GM21576 (cell line): ENCODE measurements around the gene KATNAL2.
"Not testable (repeated sequence)": the region's sequence is repeated elsewhere in the genome, so short reads cannot be mapped to it uniquely, and the experiment has no call there.

Experiments used
- ATAC-seq: cut with Tn5 transposase; IDR thresholded peaks from one replicate; pipeline ENCODE4 v1.9.1; 2021; ENCODE audit warnings: mild to moderate bottlenecking, moderate library complexity; ENCODE audit not compliant: unreplicated experiment

Gene KATNAL2

DNA sequence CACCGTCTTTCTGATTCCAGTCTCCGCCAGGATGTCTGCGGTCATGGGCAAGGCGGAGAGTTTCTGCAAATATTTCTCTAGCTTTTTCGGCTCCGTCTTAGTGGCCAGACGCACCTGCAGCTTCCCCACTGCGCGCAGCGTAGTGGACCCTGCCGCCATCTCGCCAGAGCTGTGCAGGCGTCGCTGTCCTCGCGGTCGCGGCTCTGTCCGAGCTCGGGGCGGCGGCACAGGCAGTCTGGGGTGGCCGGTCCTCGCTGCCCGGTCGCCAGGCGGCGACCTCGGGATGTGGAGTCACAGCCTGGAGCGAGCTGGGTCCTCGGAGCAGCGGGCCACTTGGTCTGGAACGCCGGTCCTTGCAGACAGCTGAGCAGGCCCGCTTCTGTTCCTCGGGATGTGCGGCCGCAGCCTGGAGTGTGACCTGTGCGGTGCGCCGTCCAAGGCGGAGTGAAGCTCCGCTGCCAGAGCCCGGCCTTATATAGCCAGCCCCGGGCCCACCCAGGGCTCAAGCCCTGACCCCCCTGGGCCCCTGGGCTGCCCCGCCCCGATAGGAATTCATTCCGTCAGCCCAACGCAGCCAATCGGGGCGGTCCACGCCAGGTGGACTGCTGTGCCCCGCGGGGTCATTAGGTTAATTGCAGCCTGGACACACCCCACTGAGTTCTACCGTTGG is 112.4 kb downstream of the KATNAL2 start:
- not testable (repeated sequence) for ATAC-seq

DNA sequence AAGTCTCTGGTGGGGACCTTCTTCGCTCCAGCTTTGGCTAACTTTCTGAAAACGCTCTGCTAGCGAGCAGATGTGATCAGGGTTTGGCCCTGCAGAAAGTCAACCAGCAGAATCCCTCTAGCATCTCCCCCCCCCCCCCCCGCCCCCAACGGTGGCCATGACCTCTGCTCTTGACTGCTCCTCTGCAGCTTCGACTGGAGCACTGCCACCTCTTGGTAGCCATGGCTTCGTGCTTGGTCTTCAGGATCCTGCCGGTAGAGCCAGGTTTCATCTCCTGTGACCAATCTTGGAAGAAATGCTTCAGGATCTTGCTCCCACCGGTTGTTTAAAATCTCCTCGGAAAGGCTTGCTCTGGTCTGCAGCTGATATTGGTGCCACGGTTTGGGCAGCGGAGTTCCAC is 113.5 kb downstream of the KATNAL2 start:
- ATAC-seq: not testable (repeated sequence)

DNA sequence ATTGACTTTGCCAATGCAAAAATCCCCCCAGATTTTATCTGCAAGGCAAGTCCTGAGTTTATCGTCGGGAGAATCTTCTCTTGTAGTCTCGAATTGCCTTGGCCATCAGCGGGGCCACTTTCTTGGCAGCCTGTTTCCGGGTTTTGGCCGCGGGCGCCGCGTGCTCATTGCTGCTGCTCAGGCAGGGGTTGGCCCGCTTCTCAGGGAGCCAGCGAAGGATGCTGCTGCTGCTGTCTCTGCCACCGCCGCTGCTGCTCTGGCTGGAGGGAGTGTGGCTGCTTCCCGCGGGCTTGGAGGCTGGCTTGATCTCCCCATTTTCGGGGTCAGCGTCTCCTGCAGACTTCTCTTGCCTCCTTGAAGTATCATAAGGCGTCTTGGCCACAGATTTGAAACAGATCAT is 115.5 kb downstream of the KATNAL2 start:
- no peak for ATAC-seq

DNA sequence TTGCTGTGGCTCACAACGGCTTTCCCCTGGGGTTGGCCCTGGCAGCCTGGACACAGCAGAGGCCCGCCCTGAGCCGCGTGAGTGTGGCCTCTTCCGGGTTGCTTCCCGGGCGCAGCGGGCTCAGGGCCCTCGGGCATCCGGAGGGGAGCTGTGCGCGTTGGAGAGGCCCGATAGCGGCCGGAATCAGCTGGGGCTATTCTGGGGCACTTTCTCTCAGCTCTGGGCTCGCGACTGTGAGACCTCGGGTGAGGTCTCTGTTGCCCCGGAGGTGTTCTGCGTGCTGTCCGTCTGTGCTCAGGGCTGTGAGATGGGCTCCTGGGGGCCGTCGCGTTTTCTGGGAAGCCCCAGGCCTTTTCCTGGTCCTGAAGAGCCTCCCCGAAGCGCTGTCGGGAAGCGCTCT is 117.2 kb downstream of the KATNAL2 start:
- ATAC-seq: not testable (repeated sequence)

DNA sequence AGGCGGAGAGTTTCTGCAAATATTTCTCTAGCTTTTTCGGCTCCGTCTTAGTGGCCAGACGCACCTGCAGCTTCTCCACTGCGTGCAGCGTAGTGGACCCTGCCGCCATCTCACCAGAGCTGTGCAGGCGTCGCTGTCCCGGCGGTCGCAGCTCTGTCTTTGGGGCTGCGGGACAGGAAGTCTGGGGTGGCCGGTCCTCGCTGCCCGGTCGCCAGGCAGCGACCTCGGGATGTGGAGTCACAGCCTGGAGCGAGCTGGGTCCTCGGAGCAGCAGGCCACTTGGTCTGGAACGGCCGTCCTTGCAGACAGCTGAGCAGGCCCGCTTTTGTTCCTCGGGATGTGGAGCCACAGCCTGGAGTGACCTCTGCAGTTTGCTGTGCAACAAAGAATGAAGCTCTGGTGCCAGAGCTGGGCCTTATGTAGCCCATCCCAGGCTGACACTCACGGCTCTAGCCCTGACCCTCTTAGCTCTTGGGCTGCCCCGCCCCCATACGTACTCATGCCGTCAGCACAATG is 117.8 kb downstream of the KATNAL2 start, which contains the start of gene ELOA2:
Gene ELOA2, minus strand, starts transcription at position 466 of the 516 bp plus-strand sequence. Its CDS starts 357 bp downstream, at position 109.
- no peak for ATAC-seq

DNA sequence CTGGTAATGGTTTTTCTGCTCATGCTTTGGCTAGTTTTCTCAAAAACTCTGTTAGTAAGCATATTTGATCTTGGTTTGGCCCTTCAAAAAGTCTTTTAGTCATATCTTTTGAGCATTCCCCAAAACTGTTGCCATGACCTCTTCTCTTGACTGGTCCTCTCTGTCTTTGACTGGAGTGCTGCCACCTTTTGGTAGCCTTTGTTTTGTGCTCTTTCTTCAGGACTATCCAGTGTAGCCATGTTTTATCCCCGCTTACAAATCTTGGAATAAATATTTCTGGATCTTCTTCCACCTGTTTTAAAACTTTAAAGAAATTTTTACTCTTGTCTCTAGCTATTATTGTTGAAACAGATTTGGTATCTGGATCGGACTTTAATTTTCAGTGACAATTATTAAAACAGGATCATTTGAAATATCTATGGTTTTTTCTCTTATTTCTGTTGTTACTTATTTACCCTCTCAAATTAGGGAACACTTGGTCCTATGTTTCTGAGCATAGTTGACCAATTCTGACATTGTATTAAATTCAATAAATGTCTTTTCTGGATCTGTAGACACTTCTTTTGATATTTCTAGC is 119.0 kb downstream of the KATNAL2 start:
- no peak for ATAC-seq

DNA sequence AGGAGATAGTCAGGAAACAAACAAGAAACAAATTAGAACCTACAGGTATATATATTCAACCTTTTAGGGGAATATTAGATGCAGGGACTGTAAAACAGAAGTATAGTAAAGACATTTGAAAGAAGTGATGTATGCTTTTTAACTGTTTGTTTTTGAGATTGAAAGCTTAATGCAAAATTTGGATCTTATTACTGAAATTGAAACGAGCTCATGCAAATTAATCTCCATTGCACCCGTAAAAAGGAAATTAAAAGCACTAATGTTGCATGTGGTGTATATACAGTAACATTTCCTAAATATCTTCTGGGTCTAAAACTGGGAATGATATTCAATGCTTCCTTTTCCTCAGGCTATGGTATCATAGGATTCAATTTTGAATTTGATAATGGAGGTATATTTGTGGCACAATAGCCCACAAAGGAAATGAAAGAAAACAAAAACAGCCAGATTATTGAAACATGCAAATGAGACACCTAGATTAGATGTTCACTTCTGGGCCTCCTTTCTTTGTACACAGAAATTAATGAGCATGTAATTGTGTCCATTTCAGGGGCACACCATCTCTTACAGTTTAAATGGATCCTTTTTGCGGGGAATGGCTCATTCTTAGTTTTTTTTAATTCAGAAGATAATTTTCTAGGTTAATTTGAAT is 119.7 kb downstream of the KATNAL2 start:
- ATAC-seq: no peak

DNA sequence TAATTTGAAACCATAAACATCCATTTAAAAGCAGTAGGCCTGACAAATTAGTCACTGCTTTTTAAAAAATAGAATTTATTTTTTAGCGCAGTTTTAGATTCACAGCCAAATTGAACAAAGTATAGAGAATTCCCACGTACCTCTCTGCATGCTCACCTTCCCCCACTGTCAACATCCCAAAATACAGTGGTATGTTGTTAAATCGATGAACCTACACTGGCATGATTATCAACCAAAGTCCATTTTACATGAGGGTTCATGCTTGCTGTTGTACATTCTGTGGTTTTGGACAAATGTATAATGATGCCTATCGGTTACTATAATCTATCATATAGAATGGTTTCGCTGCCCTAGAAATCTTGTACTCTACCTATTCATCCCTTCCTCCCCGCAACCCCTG is 123.6 kb downstream of the KATNAL2 start:
- no peak for ATAC-seq

DNA sequence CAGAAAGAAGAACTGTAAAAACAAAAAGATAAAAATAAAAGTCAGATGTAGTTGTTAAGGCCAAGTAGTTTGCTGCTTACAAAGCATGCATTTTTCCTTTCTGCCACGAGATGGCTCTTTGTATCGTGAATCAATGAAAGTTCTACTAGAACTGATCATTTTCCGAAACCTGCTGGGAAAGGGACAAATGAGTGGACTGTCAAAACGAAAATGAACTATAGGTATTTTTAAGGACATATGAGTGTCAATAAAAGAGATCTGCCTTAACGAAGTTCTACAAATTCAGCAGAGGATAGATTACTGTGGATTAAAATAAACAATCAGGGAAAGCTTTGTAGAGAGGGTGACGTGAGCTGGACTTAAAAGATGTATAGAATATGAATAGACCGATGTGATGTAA is 133.1 kb downstream of the KATNAL2 start:
- no peak for ATAC-seq

DNA sequence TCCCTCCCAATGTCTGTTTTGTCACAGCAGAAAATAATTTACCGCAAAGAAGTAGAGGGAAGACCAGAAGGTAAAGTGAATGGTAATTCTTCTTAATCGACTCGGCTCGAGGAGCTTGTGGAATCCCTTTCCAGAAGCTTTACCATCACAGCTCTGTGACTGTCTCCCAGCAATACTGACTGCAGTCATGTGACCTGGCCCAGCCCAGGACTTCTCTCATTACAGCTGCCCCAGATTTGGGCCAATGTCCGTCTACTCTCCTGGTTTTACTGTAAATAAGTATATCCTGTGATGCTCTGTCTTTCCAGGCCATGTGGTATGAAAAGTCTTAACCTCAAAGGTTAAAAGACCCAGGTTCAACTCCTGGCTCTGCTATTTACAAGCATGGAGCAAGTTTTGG is 137.0 kb downstream of the KATNAL2 start:
- no peak for ATAC-seq

DNA sequence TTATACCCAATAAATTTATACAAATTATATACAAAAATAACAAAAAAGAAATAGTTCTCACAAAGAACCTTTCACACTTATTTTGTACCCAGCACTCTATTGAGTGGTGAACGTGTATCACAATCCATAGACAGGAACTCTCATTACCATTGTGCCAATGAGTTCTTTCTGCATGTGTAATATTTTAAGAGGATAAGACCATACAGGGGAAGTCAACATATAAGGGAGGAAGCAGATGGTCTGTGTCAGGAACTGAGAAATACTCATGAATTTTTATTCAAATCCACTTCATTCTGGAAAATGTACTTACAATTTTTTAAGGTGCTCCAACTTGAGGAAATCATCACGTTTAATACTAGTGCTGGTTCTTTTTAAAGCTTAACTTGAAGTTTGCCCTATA is 145.1 kb downstream of the KATNAL2 start:
- no peak for ATAC-seq

DNA sequence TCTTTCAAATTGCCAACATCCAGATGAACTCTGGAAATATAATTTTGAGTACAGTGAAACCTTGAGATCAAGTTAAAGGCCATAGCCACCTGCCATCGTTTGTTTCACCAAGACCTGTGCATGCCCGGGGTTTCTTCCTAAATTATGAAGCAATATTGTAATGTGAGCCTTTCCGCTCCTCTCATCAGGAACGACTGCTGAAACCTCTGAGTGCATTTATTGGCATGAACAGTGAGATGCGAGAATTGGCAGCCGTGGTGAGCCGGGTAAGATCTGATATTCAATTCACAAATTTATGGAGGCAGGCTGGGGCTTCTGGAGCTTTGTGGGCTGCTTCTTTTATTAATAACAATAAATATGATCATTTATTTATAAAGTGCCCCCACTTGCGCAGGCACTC is 145.7 kb downstream of the KATNAL2 start:
- ATAC-seq: no peak

DNA sequence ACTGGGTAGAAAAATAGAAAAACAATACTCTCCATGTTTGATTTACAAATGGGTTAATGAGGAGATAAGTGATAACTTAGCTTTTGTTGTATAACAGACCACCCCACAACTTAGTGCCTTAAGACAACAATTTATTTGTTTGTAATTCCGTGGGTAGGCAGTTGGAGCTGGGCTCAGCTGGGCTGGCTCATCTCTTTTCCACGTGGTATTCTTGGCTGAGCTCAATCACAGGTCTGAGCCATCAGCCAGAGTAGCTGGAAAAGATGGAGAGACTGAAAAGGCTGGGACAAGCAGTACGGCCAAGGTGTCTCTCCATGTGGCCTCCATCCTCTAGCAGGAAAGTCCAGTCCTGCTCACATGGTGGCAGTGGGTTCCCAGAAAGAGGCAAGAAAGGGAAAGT is 150.2 kb downstream of the KATNAL2 start:
- no peak for ATAC-seq

DNA sequence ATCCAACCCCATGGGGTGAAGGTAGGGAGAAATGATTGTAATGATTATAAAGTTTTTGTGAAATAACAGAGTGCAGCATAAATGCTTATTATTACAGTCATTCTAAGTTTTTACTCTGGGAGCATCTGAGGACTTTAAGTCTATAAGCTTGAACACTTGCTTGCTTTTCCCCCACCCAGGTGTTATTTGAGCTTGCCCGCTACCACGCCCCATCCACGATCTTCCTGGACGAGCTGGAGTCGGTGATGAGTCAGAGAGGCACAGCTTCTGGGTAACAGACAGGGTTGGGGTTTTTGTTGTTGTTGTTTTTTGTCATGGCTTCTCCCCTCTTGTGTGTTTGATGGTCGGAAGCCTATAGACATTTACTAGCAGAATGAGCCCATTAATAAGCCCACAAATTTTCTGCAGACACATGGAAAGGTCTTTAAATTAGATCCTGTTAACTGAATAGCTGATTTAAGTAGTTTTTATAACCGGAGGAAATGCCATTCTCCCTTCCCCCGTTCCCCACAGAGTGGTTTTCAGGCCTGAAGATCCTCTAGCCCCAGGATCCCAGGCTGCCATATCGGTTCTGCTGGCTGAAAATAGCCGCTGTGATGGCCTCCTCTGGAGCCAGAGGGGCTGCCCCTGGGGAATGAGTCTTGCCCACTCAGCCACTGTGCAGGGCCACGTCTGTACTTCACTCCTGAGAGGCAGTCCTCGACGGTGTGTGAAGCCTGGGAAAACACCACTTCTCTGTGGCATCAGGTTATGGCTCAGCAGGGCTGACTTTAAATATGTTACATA is 157.9 kb downstream of the KATNAL2 start:
- ATAC-seq: no peak

DNA sequence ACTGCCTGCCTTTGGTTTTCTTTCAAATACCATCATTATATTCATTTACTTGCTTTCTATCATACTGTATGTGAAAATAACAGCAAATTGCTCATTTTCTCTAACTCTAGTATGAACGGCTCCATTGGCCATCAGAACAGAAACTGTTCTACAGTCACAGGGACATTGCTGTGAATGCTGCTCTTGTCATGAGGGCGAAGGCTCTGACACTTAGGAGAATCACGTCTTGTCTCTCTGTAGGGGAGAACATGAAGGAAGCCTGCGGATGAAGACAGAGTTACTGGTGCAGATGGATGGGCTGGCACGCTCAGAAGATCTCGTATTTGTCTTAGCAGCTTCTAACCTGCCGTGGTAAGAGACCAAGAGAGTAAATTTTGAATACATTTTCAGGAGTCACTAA is 159.7 kb downstream of the KATNAL2 start:
- no peak for ATAC-seq

DNA sequence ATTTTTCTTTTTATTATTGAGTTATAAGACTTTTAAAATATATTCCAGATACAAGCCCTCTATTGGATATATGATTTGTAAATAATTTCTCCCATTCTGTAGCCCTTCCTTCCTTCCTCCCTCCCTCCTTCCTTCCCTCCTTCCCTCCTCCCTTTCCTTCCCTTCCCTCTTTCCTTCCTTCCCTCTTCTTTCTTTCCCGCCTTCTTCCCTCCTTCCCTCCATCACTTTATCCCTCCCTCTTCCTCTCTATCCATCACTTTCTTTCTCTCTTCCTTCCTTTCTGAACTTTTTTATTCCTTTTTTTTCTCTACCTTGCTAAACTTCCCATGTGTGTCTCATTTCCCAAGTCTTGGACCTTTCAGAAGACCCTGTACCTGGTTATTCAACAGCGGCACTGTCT is 163.5 kb downstream of the KATNAL2 start:
- ATAC-seq: no peak

DNA sequence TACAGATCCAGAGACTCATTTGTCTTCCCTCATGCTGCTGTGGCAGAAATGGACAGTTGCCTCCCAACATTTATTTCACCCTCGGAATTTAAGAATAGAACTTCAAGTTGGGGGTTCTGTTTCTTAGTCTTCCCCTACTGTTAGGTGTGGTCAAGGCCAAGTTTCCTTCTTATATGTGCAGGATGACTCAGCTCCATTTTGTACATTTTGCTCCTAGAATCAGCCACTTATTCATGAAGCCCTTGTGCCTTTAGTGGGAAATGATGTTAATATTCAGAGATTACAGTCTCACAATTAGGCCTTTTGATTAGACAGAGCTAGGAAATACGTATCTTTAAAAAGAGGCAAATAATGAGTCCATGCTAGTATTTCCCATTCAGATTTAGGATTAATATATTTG is 164.2 kb downstream of the KATNAL2 start:
- ATAC-seq: no peak

DNA sequence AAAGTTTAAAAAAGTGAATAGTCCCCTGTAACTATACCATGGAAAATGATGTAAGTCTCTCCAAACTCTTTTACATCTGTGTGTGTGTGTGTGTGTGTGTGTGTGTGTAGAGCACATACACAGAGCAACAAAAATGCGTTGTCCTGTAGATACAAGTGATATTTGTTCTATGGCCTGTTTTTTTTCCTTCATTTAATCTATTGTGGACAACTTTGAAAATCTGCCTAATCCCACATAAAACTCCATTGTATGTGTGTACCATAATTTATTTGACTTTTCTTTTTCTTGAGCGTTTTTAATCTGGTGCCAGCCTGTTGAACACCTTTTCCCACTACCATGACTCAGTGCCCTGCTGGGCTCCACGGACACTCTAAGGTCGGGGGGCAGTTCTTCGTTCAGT is 170.3 kb downstream of the KATNAL2 start:
- no peak for ATAC-seq

DNA sequence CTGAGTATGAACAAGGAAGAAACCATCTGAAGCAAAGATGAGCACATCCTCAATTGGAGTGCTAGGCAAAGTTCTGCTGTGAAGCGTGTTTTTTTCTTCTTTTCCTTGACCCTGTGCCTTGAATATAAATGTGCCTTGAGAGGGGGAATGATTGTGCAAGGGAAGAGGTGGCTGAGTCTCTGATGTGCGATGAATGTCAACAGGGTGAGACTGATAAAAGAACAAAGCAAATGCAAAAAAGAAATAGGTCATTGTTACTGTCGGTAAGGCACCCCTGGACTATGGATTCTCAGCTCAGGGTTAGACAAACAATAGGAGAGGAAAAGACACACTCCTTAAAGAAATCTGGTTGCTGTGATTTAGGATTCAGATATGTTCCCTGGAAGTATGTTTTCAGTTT is 178.4 kb downstream of the KATNAL2 start:
- ATAC-seq: no peak

DNA sequence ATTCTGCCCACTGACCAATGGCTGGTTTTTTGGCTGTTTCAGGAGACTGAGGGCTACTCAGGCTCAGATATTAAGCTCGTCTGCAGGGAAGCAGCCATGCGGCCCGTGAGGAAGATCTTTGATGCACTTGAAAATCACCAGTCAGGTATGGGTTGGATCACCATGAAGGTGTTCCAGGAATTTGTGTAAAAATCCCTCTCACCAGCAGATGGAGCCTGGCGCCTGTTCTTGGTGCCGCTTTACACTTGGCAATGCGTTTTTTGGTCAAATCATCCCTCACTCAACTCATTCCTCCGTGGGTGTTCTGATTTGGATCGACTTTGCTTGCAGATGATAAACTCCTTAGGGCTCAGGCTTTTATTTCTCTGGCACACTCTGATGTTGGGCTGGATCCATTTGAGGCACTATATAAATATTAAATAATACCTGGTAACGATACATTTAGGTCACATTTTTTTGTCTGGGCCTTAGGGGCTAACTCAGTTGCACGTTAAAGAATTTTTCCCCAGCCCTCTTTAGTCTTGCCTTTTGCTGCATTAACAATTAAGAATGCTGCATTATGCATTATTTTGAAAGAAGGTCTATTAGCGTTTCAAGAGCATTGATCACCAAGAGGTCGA is 182.9 kb downstream of the KATNAL2 start:
- no peak for ATAC-seq

DNA sequence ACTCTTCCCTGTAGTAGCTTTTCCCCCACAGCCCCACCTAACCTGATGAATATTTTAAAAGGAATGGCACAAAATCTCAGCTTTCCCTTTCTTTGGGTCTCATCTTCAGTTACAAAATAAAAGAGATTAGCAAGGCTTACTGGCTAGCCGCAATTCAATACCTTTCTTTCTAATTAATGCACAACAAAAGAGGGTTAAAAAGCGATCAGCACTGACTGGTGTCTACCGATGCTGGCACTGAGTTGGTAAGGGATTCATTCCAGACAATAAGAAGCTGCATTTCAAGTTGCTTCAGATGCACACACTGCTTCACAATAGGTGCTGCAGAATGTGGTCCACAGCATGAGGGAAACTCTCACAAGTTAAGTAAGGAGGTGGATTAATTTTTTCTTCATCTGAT is 191.0 kb downstream of the KATNAL2 start:
- ATAC-seq: no peak
